Hippocampal formation (tissue), 2 donors: ENCODE measurements around the gene SRPK3.

Experiments used
- DNase-seq, 2 donors: peaks; one replicate each; lab custom pipeline; 2025; lab: John Stamatoyannopoulos, UW

The SRPK3 gene

DNA sequence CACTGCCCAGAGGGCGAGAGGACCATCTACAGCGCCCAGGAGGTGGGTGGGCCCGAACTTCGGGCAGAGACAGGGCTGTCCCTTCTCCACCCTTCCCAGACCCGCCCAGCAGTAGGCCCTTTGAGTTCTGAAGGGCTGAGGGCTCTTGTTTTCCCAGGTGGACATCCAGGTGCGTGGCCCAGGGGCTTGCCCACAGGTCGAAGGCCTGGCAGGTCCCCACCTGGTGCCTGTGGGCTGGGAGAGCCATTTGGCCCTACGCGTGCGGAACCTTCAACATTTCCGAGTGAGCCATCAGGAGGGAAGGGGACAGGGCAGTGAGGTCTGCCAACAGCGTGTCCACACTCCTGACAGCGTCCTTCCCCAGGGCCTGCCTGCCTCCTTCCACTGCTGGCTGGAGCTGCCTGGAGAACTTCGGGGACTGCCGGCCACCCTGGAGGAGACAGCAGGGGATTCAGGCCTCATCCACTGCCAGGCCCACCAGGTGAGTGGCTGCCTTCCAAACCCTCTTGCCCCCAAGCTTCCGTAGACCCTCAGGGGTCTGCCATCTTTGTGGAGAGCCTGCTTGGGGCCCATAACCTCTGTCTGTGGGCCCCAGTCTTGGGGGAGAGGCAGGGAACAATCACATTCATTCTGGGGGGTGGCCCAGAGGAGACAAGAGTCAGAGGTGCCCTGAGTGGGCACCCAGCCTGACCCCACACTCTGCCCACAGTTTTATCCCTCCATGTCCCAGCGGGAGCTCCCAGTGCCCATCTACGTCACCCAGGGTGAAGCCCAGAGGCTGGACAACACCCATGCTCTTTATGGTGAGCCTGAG is 10.0 kb upstream of the SRPK3 start:
- no peak for DNase-seq

DNA sequence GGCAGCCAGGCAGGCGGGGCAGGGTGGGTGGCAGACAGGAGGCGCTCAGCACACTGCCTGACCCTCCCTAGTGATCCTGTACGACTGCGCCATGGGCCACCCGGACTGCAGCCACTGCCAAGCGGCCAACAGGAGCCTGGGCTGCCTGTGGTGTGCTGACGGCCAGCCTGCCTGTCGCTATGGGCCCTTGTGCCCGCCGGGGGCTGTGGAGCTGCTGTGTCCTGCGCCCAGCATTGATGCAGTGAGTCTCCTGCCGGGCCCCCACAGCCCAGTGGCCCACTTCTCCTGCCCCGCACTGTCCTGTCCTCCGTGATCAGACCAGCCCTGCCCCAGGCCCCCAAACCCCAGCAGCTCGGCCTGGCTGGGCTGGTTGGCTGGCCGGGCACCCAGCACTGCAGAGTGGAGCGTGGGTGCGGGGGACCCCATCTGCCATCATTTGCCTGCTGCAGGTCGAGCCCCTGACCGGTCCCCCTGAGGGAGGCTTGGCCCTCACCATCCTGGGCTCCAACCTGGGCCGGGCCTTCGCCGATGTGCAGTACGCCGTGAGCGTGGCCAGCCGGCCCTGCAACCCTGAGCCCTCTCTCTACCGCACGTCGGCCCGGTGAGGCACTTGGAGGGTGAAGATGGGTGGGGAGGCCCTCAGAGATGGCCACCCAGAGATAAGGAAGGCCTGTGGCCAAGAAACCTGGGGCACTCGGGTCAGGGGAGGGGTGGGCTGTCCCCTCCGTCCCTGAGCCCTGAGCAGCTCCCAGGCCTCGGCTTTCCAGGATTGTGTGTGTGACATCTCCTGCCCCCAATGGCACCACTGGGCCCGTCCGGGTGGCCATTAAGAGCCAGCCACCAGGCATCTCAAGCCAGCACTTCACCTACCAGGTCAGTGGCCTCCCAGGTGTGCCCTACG is 9.2 kb upstream of the SRPK3 start:
- no peak for DNase-seq

DNA sequence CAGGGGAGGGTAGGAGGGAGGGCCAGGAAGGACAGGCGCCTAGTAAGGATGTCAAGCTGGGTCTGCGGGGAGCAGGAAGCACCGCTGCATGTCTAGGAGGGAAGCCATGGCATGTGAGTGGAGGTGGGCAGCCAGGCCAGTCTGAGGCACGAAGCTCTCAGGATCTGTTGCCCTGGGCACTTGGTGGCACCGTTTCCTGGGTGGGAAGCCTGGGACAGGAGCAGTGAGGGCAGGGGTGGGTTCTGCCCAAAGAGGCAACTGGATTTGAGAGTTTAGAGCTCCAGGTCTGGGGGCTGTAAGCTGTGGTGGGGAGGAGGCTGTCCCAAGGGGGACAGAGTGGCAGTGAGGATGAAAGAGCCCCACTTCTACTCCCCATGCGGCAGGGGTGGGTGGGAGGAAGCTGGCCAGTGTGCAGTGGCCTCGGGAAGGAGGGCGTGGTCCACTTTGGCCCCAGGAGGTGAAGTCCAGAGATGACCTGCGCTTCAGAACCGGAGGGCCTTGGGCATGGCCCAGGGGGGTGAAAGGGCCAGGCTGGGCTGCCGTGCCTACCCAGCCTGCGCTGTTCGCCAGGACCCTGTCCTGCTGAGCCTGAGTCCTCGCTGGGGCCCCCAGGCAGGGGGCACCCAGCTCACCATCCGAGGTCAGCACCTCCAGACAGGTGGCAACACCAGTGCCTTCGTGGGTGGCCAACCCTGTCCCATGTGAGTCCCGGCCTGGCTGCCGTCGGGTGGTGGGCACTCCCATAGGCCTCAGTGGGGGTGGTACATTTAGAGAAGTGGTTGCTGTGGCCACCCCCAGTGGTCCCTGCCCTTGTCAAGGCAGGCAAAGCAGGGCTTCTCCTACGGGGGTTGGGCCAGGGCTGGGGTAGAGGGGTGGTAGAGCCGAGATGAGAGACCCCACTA is 8.3 kb upstream of the SRPK3 start:
- DNase-seq, result no peak

DNA sequence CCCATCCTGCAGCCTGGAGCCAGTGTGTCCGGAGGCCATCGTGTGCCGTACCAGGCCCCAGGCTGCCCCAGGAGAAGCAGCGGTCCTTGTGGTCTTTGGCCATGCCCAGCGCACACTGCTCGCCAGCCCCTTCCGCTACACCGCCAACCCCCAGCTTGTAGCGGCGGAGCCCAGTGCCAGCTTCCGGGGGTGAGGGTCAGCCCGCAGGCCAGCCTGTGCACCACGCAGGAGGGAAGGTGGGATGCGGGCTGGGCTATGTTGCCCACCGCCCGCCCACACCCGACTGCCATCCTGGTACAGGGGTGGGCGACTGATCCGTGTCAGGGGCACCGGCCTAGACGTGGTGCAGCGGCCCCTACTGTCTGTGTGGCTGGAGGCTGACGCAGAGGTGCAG is 7.6 kb upstream of the SRPK3 start:
- DNase-seq, result no peak

DNA sequence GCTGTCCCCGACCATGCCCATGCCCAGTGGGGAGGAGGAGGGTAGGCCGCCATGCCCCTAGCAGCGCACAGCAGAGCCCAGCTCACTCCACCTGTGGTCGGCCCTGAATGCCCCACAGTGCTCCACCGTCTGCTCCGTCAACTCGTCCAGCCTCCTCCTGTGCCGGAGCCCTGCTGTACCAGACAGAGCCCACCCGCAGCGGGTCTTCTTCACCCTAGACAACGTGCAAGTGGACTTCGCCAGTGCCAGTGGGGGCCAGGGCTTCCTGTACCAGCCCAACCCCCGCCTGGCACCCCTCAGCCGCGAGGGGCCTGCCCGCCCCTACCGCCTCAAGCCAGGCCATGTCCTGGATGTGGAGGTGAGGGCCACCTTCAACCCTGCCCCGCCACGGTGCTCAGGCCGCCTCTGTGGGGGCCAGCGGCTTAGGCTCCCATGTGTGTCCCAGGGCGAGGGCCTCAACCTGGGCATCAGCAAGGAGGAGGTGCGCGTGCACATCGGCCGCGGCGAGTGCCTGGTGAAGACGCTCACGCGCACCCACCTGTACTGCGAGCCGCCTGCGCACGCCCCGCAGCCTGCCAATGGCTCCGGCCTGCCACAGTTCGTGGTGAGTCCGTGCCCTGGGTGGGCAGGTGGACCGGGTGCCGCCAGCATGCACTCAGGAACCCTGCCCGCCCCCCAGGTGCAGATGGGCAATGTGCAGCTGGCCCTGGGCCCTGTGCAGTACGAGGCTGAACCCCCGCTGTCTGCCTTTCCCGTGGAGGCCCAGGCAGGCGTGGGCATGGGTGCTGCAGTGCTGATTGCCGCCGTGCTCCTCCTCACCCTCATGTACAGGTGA is 6.9 kb upstream of the SRPK3 start:
- no peak for DNase-seq

DNA sequence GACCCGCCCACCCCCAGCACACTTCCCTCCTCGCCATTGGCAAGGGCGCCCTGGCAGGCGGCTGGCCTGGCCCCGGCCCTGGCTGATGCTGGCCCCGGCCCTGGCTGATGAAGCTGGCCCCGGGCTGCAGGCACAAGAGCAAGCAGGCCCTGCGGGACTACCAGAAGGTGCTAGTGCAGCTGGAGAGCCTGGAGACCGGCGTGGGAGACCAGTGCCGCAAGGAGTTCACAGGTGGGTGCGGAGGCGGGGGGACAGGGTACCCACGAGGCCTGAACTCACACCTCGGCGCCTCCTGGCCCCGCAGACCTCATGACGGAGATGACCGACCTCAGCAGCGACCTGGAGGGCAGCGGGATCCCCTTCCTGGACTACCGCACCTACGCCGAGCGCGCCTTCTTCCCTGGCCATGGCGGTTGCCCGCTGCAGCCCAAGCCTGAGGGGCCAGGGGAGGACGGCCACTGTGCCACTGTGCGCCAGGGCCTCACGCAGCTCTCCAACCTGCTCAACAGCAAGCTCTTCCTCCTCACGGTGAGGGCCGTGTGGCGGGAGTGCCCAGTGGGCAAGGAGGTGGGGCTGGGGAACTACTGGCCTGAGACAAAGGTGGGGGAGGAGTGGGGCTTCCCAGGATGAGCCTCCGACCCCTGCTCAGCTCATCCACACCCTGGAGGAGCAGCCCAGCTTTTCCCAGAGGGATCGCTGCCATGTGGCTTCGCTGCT is 6.1 kb upstream of the SRPK3 start:
- DNase-seq, result no peak

DNA sequence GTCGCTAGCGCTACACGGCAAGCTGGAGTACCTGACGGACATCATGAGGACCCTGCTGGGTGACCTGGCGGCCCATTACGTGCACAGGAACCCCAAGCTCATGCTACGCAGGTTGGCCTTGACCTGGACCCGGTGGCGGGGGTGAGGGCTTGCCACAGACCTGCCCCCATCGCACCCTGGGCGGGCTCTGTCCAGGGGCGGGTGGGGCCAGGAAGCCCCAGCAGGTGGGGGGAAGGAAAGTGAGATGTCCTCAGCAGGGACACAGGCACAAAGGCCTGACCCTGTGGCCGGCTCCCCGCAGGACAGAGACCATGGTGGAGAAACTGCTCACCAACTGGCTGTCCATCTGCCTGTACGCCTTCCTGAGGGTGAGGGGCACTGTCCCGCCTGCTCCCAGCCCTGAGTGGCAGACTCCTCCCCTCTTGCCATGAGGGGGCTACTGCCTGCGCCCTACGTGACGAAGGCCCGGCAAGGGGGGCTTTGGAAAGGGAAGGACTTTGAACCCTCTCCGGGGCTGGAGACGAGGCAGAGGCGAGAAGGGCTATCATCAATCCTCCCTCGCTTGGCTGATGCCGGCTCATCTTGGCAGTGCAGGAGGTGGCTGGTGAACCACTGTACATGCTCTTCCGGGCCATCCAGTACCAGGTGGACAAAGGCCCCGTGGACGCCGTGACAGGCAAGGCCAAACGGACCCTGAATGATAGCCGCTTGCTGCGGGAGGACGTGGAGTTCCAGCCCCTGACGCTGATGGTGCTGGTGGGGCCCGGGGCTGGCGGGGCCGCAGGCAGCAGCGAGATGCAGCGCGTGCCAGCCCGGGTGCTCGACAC is 5.3 kb upstream of the SRPK3 start:
- DNase-seq, result no peak

DNA sequence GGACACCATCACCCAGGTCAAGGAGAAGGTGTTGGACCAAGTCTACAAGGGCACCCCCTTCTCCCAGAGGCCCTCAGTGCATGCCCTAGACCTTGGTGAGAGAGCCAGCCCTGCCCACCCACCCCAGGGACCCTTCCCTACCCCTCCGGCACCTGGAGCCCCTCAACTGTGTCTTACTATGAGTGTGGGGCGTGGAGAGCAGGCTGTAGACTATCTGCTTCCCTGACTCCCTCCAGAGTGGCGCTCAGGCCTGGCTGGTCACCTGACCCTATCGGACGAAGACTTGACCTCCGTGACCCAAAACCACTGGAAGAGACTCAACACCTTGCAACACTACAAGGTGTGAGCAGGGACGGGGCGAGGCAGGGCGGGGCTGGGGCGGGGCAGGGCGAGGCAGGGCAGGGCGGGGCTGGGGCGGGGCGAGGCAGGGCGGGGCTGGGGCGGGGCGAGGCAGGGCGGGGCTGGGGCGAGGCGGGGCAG is 4.7 kb upstream of the SRPK3 start:
- no peak for DNase-seq

DNA sequence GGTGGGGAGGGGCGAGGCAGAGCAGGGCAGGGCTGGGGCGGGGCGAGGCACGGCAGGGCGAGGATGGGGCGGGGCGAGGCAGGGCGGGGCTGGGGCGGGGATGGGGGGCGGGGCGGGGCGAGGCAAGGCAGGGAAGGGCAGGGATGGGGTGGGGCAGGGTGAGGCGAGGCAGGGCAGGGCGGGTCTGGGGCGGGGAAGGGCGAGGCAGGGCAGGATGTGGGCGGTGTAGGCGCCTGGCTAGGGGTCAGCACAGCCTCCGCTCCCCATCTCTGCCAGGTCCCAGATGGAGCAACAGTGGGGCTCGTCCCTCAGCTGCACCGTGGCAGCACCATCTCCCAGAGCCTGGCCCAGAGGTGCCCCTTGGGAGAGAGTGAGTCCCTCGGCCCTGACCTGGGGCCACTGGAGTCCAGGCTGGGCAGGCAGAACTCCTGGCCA is 4.2 kb upstream of the SRPK3 start:
- DNase-seq, result no peak

DNA sequence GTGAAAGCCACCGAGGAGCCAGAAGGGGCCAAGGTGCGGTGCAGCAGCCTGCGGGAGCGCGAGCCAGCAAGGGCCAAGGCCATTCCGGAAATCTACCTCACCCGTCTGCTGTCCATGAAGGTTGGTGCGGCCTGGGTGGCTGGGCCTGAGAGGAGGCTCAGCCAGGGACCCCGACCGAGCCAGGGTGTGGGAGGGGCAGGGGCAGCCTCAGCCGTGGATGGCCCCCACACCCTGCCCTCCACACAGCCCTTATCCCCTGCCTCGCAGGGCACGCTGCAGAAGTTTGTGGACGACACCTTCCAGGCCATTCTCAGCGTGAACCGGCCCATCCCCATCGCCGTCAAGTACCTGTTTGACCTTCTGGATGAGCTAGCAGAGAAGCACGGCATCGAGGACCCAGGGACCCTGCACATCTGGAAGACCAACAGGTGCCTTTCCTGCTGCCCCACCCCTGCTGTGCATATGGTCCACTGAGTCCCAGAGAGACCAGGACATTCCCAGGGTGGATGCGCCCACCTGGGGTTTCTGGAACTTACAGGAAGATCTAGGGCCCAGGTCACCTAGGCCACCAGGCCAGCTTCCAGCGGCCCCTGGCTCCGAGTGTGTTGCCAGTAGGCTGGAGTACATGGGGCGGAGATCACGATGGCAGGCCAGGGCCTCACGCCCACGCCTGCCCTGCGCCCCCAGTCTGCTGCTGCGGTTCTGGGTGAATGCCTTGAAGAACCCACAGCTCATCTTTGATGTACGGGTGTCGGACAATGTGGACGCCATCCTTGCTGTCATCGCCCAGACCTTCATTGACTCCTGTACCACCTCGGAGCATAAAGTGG is 3.4 kb upstream of the SRPK3 start:
- DNase-seq, result no peak

DNA sequence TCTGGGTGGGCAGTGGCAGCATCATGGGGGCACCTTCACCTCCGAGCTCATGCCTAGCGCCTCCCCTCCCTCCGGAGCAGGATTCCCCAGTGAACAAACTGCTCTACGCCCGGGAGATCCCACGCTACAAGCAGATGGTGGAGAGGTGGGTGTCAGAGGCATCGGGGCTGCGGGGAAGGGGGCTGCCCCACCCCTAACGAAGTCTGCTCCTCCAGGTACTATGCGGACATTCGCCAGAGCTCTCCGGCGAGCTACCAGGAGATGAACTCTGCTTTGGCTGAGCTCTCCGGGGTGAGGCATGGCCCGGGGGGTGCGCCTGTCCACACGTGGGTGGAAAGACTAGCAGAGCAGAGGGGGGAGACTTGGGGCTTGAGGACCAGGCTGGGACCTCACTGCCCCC is 2.7 kb upstream of the SRPK3 start:
- DNase-seq, result no peak

DNA sequence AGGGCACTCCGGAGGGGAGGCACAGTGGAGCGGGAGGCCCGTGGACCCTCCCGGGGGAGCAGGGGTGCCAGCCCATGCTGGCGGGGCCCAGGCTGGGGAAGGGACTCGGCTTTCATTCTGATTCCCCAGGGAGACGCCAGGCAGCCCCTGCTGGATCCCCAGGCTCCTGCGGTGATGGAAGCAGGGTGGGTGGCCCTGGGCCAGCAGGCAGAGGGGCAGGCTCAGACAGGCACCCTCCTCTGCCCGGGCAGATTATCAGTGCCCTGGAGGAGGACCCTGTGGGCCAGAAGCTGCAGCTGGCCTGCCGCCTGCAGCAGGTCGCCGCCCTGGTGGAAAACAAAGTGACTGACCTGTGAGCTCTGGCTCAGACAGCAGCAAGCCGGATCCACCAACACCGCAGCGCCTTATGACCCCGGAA is 2.1 kb upstream of the SRPK3 start:
- no peak for DNase-seq

DNA sequence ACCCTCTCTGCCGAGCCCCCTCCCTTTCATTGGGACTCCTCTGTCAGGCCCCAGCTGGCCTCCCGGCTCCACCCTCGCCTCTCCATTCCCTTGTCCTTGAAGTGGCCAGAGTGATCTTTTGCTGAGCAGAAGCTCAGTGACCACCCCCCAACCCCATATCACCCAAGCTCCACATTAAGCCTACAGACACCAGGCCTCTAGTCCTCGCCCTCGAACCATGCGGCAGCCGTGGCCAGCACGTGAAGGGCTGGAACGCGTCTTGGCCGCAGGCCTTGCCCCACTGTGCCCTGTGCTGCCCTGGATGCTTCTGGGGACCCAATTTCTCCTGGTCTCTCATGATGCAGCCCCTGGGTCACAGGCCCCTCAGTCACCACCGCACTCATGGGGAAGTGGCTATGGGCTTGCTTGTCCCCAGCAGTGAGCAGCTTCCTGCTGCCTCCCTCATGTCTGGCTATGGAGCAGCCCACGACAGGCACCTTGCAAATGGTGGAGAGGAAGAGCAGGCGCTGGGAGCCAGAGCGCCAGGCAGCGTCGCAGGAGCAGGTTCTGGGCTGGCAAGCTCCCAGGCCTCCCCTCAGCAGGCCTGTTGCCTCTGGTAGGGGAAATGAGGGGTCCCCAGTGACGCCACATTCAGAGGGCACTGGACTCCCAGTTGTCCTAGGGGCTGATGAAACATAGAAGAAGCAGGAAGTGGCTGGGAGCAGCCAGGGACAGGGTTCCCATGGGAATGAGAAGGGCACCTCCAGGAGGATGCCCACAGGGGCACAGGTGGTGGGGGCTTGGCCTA is 757 bp upstream of the SRPK3 start:
- no peak for DNase-seq

DNA sequence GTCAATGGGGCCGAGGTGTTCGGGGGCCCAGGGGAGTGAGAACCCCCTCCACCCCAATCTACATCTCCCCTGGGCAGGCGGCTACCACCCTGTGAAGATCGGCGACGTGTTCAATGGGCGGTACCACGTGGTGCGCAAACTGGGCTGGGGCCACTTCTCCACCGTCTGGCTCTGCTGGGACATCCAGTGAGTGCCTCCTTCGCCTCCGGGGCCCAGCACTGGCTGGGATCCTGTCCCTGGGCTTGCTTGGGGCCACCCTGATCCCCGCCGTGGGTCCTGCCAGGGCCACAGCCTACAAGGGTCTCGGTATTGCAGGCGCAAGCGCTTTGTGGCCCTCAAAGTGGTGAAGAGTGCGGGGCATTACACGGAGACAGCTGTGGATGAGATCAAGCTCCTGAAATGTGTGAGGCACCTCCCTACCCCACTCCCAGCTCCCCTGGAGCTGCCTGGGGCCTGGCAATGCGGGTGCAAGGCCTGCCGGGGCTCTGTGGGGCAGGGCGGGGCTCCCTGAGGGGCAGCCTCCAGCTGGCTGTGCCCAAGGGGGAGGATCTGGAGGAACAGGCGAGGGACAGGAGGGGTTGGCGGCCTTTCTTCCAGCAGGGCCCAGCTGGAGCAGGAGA is 697 bp downstream of the SRPK3 start:
- no peak for DNase-seq

DNA sequence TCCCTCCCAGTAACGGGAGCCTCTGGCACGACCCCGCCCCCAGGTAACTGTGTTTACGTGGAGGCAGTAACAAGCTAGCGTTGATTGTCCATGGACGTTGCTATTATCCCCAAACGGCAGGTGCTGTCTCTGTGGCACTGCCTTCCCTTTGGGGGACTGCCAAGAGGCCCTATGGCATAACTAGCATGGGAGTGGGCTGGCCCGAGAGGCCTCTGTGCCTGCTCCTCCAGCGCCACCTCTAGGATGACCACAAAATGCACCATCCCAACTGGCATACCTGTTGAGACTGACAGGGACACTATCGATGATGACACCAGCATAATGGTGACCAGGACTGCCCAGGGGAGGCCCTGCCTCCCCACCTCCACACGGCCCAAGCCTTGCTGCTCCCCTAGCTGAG is 1.5 kb downstream of the SRPK3 start:
- peak in 1 of 2 donors; percentile 10 for DNase-seq

DNA sequence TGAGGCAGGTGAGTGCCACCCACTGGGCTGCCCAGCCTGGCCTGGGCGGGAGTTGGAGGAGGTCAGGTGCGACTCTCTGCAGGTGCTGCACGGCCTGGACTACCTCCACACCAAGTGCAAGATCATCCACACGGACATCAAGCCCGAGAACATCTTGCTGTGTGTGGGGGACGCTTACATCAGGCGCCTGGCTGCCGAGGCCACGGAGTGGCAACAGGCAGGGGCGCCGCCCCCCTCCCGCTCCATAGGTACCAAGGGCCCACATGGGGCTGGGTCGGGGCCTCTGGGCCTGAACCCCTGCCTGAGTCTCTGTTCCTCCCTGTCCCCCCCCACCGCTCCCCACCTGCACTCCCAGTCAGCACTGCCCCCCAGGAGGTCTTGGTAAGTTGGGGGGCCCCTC is 2.0 kb downstream of the SRPK3 start:
- no peak for DNase-seq

DNA sequence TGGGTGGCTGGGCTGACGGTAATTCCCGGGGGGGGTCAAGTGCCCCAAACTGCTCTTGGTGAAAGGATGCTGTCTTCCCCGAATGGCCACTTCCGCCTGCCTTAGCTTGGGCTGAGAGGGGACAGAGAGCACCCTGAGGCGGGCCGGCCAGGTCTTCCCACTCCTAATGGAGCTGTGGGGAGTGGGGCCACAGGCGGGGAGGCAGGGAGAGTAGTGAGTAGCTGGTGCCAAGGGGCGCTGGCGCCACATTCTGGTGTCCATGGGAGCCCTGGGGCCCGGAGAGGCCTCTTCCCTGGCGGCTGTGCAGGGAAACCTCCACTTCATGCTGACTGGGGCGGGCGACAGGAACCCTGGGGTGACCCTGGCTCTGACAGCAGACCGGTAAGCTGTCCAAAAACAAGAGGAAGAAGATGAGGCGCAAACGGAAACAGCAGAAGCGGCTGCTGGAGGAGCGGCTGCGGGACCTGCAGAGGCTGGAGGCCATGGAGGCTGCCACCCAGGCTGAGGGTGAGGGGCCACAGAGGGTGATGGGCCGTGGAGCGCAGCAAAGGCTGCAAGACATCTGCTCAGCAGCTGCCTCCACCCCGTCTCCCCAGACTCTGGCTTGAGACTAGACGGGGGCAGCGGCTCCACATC is 2.7 kb downstream of the SRPK3 start:
- DNase-seq, result no peak
